ENCODE results near the gene PREX1.

PREX1 gene

DNA sequence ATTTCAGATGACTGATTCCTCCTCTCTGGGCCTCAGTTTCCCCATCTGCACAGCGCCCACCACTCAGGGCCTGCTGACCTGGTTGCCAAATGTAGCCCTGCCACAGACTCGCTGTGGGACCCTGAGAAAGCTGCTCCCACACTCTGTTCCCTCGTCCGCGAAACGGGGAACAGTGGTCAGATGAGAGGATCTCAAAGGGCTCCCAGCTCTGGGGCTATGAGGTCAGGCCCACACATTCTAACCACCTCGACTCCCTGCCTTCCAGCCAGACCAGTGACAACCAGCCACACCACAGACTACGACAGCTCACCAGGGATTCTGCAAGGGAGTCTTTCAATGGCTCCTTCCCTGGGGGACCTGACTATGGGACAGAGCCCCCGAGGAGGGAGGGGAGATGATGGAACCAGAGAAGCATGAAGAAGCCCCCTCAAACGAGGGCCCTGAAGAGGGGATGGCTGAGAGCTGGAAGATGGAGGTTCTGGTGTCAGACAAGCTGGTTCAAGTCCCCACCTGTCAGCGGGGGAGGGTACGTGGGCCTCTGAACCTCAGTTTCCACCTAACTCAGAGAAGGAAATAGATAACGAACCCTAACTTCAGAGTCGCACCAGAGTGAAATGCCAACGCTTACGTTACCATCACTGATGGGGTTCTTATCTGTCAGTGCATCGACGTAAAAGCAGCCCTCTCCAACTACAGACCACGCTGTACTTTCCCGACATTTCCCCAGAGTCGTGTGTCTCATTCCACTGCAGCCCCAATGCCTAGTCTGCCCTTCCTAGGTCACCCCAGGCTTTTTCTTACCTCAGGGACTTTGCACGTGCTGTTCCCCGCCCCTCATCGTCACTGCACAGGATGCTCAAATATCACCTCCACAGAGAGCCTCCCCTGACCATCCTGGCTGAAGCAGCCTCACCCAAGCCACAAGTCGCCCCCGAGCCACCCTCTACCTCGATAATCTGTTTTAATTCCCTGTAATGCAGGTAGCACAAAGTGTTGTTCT is 60.5 kb downstream of the PREX1 start:
- peaks cover 9% of the 10 kb centered on the region for H3K9me3 Mint-ChIP-seq
- H3K4me1 Mint-ChIP-seq: peaks cover 15% of the 10 kb centered on the region
- peaks cover 5% of the 10 kb centered on the region for H3K27me3 Mint-ChIP-seq (ENCODE audit: low read depth)
- no peaks in the 10 kb centered on the region for H3K36me3 Mint-ChIP-seq (ENCODE audit: low read depth)
- TF ChIP-seq CTCF (IDR thresholded peaks at IDR 0.05; ENCODE audit: unreplicated experiment in 3 of 3): no peak
- H3K27ac Mint-ChIP-seq: no peak overlapping the region
- no peak overlapping the region for H3K4me3 Mint-ChIP-seq

- TF ChIP-seq CTCF (IDR thresholded peaks at IDR 0.05; ENCODE audit: unreplicated experiment in 3 of 3): no peak
- peaks cover 12% of the 10 kb centered on the region for H3K4me1 Mint-ChIP-seq
- H3K36me3 Mint-ChIP-seq (ENCODE audit: low read depth): no peaks in the 10 kb centered on the region
- H3K27ac Mint-ChIP-seq: peak overlapping the region in 1 of 3 experiments; percentile 64
- H3K4me3 Mint-ChIP-seq: no peak overlapping the region
- H3K9me3 Mint-ChIP-seq: peaks cover 9% of the 10 kb centered on the region
- peaks cover 5% of the 10 kb centered on the region for H3K27me3 Mint-ChIP-seq (ENCODE audit: low read depth)
Observed at GRCh38 chr20:48766205-48766604, 61.6 kb downstream of the PREX1 start.

DNA sequence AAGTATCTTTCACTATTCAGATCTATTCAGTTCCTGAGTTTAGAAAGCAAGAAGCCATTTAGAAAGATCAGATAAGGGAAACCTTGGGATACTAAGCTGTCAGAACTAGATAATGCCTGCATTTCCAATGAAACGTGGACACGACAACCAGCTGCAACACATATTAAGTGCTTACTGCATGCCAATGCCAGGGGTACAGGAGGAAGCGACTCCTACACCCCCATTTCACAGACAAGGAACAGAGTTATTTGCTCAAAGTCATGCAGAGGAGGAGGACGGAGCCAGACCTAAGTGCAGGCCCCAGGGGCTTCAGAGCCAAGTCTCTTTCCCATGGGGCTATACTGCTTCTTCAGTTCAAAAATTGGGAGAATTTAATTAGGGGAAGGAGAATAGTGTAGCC is 62.4 kb downstream of the PREX1 start:
- Mint-ChIP-seq H3K4me1 (peaks cover 11% of the 10 kb centered on the region), H3K27me3 (ENCODE audit: low read depth) (peaks cover 5% of the 10 kb centered on the region), H3K27ac (peak overlapping the region in 1 of 3 experiments; percentile 16), H3K4me3 (no peak overlapping the region), H3K36me3 (ENCODE audit: low read depth) (no peaks in the 10 kb centered on the region), H3K9me3 (peaks cover 9% of the 10 kb centered on the region)
- no peak for TF ChIP-seq CTCF (IDR thresholded peaks at IDR 0.05; ENCODE audit: unreplicated experiment in 3 of 3)

DNA sequence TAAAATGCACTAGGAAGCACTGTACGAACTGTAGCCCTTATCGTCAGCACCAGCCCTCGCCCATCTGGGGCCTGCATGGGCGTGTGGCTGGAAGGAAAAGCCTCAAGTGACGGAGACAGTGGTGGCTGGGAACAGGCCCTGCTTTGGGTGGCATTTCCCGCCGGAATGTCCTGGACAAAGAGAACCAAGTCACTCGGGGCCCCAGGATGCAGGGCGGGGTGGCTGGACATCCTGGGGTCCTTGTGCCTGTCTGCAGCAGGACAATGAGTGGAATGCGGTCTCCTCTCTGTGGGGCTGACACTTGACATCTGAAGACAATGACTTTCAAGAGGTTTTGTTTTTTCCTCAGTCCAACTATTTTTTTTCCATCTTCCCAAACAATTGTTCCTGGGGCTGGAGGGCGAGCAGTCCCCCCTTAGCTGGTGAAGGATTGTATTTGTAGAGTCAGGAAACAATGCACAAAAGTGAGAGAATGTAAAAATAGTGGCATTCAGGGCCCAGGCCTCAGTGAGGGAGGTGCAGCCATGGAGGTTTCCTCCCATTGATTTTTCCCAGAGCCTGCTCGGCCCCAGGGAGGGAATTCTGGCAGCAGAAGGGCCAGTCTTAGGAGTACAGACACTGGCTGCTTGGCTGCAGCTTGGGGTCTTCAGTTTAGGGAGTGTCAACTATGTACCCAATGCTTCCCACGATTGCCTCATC is 64.4 kb downstream of the PREX1 start:
- Mint-ChIP-seq H3K9me3 (peaks cover 9% of the 10 kb centered on the region), H3K4me3 (no peak overlapping the region), H3K4me1 (peaks cover 6% of the 10 kb centered on the region), H3K27me3 (ENCODE audit: low read depth) (peaks cover 8% of the 10 kb centered on the region), H3K27ac (no peak overlapping the region), H3K36me3 (ENCODE audit: low read depth) (no peaks in the 10 kb centered on the region)
- TF ChIP-seq CTCF (IDR thresholded peaks at IDR 0.05; ENCODE audit: unreplicated experiment in 3 of 3): no peak

DNA sequence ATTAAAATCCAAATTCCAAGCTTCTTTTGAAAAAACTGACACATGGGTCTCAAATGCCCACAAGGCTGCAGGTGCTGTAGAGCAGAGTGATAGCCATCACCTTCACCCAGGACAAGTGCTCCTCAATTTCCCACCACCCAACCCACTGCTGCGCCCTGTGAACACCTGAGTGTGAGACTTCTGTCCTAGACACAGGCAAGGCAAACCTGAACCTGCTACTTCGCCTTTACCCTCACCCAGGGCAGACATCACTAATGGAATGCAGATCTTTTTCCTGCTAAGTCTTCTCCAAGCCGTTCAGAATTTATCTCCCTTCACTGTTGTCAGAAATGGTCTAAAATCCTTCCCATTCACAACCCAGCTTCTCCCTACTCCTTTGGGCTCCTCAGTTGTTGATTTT is 65.9 kb downstream of the PREX1 start:
- Mint-ChIP-seq H3K4me1 (no peaks in the 10 kb centered on the region), H3K9me3 (peaks cover 9% of the 10 kb centered on the region), H3K27me3 (ENCODE audit: low read depth) (peaks cover 5% of the 10 kb centered on the region), H3K36me3 (ENCODE audit: low read depth) (peaks cover 3% of the 10 kb centered on the region), H3K4me3 (no peak overlapping the region), H3K27ac (no peak overlapping the region)
- no peak for TF ChIP-seq CTCF (IDR thresholded peaks at IDR 0.05; ENCODE audit: unreplicated experiment in 3 of 3)
